ENCODE results near the gene CTDP1.

Gene CTDP1

GRCh38 chr18:79631761-79632446 lies 47.7 kb upstream of the CTDP1 start:
- no peaks in the 10 kb centered on the region for H3K9me2 ChIP-seq (replicated peaks; ENCODE audit: insufficient read depth, low read length)
- no peak overlapping the region for H3K9ac ChIP-seq (ENCODE audit: low read length)
- H3K36me3 ChIP-seq (replicated peaks; ENCODE audit: insufficient read depth, low read length) = no peaks in the 10 kb centered on the region
- H3K4me2 ChIP-seq (ENCODE audit: low read depth, low read length) = no peak overlapping the region
- TF ChIP-seq CTCF (IDR thresholded peaks at IDR 0.05; ENCODE audit: low read length) (no peak), EZH2 (optimal IDR thresholded peaks at IDR 0.05; ENCODE audit: low read depth, low read length) (no peak), EZH2phosphoT487 (IDR thresholded peaks at IDR 0.05; ENCODE audit: low read length) (no peak)
- no peak overlapping the region for H2AFZ ChIP-seq (ENCODE audit: low read length)
- no peaks in the 10 kb centered on the region for H4K20me1 ChIP-seq (ENCODE audit: insufficient read depth, low read length)
- no peaks in the 10 kb centered on the region for H3K27me3 ChIP-seq (replicated peaks; ENCODE audit: insufficient read depth, low read length)
- no peak for DNase-seq
- no peak overlapping the region for H3K4me3 ChIP-seq (ENCODE audit: low read length)
- H3F3A ChIP-seq (ENCODE audit: insufficient read depth, low read length) = no peaks in the 10 kb centered on the region
- H3K9me3 ChIP-seq (replicated peaks; ENCODE audit: insufficient read depth, low read length) = no peaks in the 10 kb centered on the region
- H3K4me1 ChIP-seq (ENCODE audit: low read length) = no peaks in the 10 kb centered on the region
- no peaks in the 10 kb centered on the region for H3K79me2 ChIP-seq (ENCODE audit: low read length)
- no peak overlapping the region for H3K27ac ChIP-seq (ENCODE audit: low read length)

- Histone ChIP-seq H3F3A (ENCODE audit: insufficient read depth, low read length) (no peaks in the 10 kb centered on the region), H3K4me2 (ENCODE audit: low read depth, low read length) (no peak overlapping the region), H2AFZ (ENCODE audit: low read length) (no peak overlapping the region), H3K36me3 (replicated peaks; ENCODE audit: insufficient read depth, low read length) (no peaks in the 10 kb centered on the region), H4K20me1 (ENCODE audit: insufficient read depth, low read length) (no peaks in the 10 kb centered on the region), H3K4me1 (ENCODE audit: low read length) (no peaks in the 10 kb centered on the region), H3K27me3 (replicated peaks; ENCODE audit: insufficient read depth, low read length) (no peaks in the 10 kb centered on the region), H3K4me3 (ENCODE audit: low read length) (no peak overlapping the region), H3K79me2 (ENCODE audit: low read length) (no peaks in the 10 kb centered on the region), H3K9ac (ENCODE audit: low read length) (no peak overlapping the region), H3K9me3 (replicated peaks; ENCODE audit: insufficient read depth, low read length) (no peaks in the 10 kb centered on the region), H3K27ac (ENCODE audit: low read length) (no peak overlapping the region), H3K9me2 (replicated peaks; ENCODE audit: insufficient read depth, low read length) (no peaks in the 10 kb centered on the region)
- no peak for DNase-seq
- TF ChIP-seq EZH2phosphoT487 (IDR thresholded peaks at IDR 0.05; ENCODE audit: low read length) = no peak
- no peak for TF ChIP-seq EZH2 (optimal IDR thresholded peaks at IDR 0.05; ENCODE audit: low read depth, low read length)
- no peak for TF ChIP-seq CTCF (IDR thresholded peaks at IDR 0.05; ENCODE audit: low read length)
Measured at GRCh38 chr18:79632765-79633164, 46.8 kb upstream of the CTDP1 start.

GRCh38 chr18:79634186-79634585 lies 45.4 kb upstream of the CTDP1 start:
- Histone ChIP-seq H3K9me2 (replicated peaks; ENCODE audit: insufficient read depth, low read length) (no peaks in the 10 kb centered on the region), H3K4me1 (ENCODE audit: low read length) (no peaks in the 10 kb centered on the region), H3K79me2 (ENCODE audit: low read length) (no peaks in the 10 kb centered on the region), H3K36me3 (replicated peaks; ENCODE audit: insufficient read depth, low read length) (no peaks in the 10 kb centered on the region), H3F3A (ENCODE audit: insufficient read depth, low read length) (no peaks in the 10 kb centered on the region), H3K27me3 (replicated peaks; ENCODE audit: insufficient read depth, low read length) (no peaks in the 10 kb centered on the region), H3K9me3 (replicated peaks; ENCODE audit: insufficient read depth, low read length) (no peaks in the 10 kb centered on the region), H3K4me3 (ENCODE audit: low read length) (no peak overlapping the region), H4K20me1 (ENCODE audit: insufficient read depth, low read length) (no peaks in the 10 kb centered on the region), H3K27ac (ENCODE audit: low read length) (no peak overlapping the region), H2AFZ (ENCODE audit: low read length) (no peak overlapping the region), H3K9ac (ENCODE audit: low read length) (no peak overlapping the region), H3K4me2 (ENCODE audit: low read depth, low read length) (no peak overlapping the region)
- TF ChIP-seq EZH2phosphoT487 (IDR thresholded peaks at IDR 0.05; ENCODE audit: low read length) = no peak
- DNase-seq = no peak

Data from MM.1S (cell line).